H9 (cell line): ENCODE results near the gene TET2. TPM values are rescaled to one million over a fixed set of nuclear protein-coding genes. Genes with fewer than 3 reads are reported as not detected.

Experiments used
- DNase-seq: peaks from one replicate; pipeline ENCODE4 v3.0.0-alpha.2; 2017
- H2AFZ ChIP-seq: one replicate; pipeline ENCODE4 v1.6.1; 2013; ENCODE audit warnings: mild to moderate bottlenecking, low read length, control low read depth, moderate library complexity
- H2AK5ac ChIP-seq: 2 replicates; pipeline ENCODE4 v1.6.1; 2013; ENCODE audit warnings: low read length, control low read depth, mixed read lengths; ENCODE audit not compliant: insufficient read length
- H2BK120ac ChIP-seq: one replicate; pipeline ENCODE4 v1.6.1; 2013; ENCODE audit warnings: low read depth, mild to moderate bottlenecking, low read length, control low read depth, inconsistent platforms; ENCODE audit not compliant: poor library complexity, severe bottlenecking
- H2BK12ac ChIP-seq: 2 replicates; pipeline ENCODE4 v1.6.1; 2013; ENCODE audit warnings: low read length, control low read depth, mixed read lengths, low read depth; ENCODE audit not compliant: insufficient read length
- H2BK15ac ChIP-seq: 2 replicates; pipeline ENCODE4 v1.6.1; 2013; ENCODE audit warnings: low read depth, low read length, control low read depth
- H2BK20ac ChIP-seq: one replicate; pipeline ENCODE4 v1.6.1; 2013; ENCODE audit warnings: low read depth, mild to moderate bottlenecking, low read length, control low read depth, inconsistent platforms; ENCODE audit not compliant: poor library complexity, severe bottlenecking
- H2BK5ac ChIP-seq: 2 replicates; pipeline ENCODE4 v1.6.1; 2013; ENCODE audit warnings: low read length, control low read depth, mixed read lengths; ENCODE audit not compliant: insufficient read length
- H3K14ac ChIP-seq: 2 replicates; pipeline ENCODE4 v1.6.1; 2013; ENCODE audit warnings: low read length, control low read depth; ENCODE audit not compliant: insufficient read depth
- H3K18ac ChIP-seq: 2 replicates; pipeline ENCODE4 v1.6.1; 2013; ENCODE audit warnings: low read depth, mild to moderate bottlenecking, mixed read lengths, low read length, control low read depth; ENCODE audit not compliant: insufficient read length
- H3K23ac ChIP-seq: 2 replicates; pipeline ENCODE4 v1.6.1; 2013; ENCODE audit warnings: low read length, control low read depth, mixed read lengths, low read depth; ENCODE audit not compliant: insufficient read length
- H3K23me2 ChIP-seq: 2 replicates; pipeline ENCODE4 v1.6.1; 2013; ENCODE audit warnings: low read depth, mild to moderate bottlenecking, mixed read lengths, low read length, control low read depth; ENCODE audit not compliant: insufficient read length, poor library complexity, severe bottlenecking
- H3K27ac ChIP-seq: 2 replicates; pipeline ENCODE4 v1.5.1; 2013; ENCODE audit warnings: low read length, control low read depth, mixed read lengths, low read depth; ENCODE audit not compliant: insufficient read length
- H3K27me3 ChIP-seq: 2 replicates; pipeline ENCODE4 v1.6.1; 2013; ENCODE audit warnings: low read length, control low read depth, inconsistent platforms; ENCODE audit not compliant: insufficient read depth
- H3K4ac ChIP-seq: 2 replicates; pipeline ENCODE4 v1.6.1; 2013; ENCODE audit warnings: low read depth, mild to moderate bottlenecking, control low read depth, inconsistent platforms, low read length, moderate library complexity
- H3K4me1 ChIP-seq: 2 replicates; pipeline ENCODE4 v1.6.1; 2013; ENCODE audit warnings: low read length, control low read depth, inconsistent platforms; ENCODE audit not compliant: insufficient read depth
- H3K4me2 ChIP-seq: 2 replicates; pipeline ENCODE4 v1.6.1; 2013; ENCODE audit warnings: low read length, control low read depth, mixed read lengths; ENCODE audit not compliant: insufficient read length, insufficient read depth
- H3K56ac ChIP-seq: 2 replicates; pipeline ENCODE4 v1.6.1; 2013; ENCODE audit warnings: low read depth, mild to moderate bottlenecking, mixed read lengths, low read length, control low read depth; ENCODE audit not compliant: insufficient read length
- H3K79me1 ChIP-seq: 2 replicates; pipeline ENCODE4 v1.6.1; 2013; ENCODE audit warnings: low read depth, mild to moderate bottlenecking, moderate library complexity, low read length, control low read depth, inconsistent platforms; ENCODE audit not compliant: insufficient read depth, poor library complexity, severe bottlenecking
- H3K79me2 ChIP-seq: 2 replicates; pipeline ENCODE4 v1.6.1; 2013; ENCODE audit warnings: low read length, control low read depth, inconsistent platforms; ENCODE audit not compliant: insufficient read depth
- H3K9ac ChIP-seq: 2 replicates; pipeline ENCODE4 v1.6.1; 2013; ENCODE audit warnings: low read length, control low read depth, mixed read lengths; ENCODE audit not compliant: insufficient read length; ENCODE audit errors: extremely low read depth
- H3K9me3 ChIP-seq: one replicate; pipeline ENCODE4 v1.6.1; 2013; ENCODE audit warnings: low read depth, low read length, inconsistent platforms; ENCODE audit not compliant: control insufficient read depth
- H3T11ph ChIP-seq: one replicate; pipeline ENCODE4 v1.6.1; 2013; ENCODE audit warnings: mild to moderate bottlenecking, low read length, control low read depth, inconsistent platforms
- H4K20me1 ChIP-seq: one replicate; pipeline ENCODE4 v1.6.1; 2013; ENCODE audit not compliant: control insufficient read depth, insufficient read length, insufficient read depth
- H4K5ac ChIP-seq: 2 replicates; pipeline ENCODE4 v1.6.1; 2013; ENCODE audit warnings: low read depth, mild to moderate bottlenecking, mixed read lengths, low read length, control low read depth; ENCODE audit not compliant: insufficient read length
- H4K8ac ChIP-seq: replicated peaks from 2 replicates; pipeline ENCODE4 v1.6.1; 2013; ENCODE audit warnings: low read length, control low read depth, mixed read lengths, low read depth; ENCODE audit not compliant: insufficient read length
- H4K91ac ChIP-seq: 2 replicates; pipeline ENCODE4 v1.6.1; 2013; ENCODE audit warnings: low read depth, mild to moderate bottlenecking, moderate library complexity, mixed read lengths, low read length, control low read depth; ENCODE audit not compliant: insufficient read length
- H3K27ac Mint-ChIP-seq, 3 experiments: 2 replicates in 2 of 3; 3 replicates in 1 of 3; pipeline ENCODE4 v1.8.0; 2020 to 2021; ENCODE audit warnings: mixed read lengths in 3 of 3, mild to moderate bottlenecking in 1 of 3, moderate library complexity in 1 of 3
- H3K27me3 Mint-ChIP-seq: 2 replicates; pipeline ENCODE4 v1.8.0; 2021; ENCODE audit warnings: low read depth, mild to moderate bottlenecking, moderate library complexity, mixed read lengths
- H3K36me3 Mint-ChIP-seq, 3 experiments: 2 replicates in 2 of 3; 3 replicates in 1 of 3; pipeline ENCODE4 v1.8.0; 2020 to 2021; ENCODE audit warnings: low read depth in 3 of 3, mixed read lengths in 3 of 3; ENCODE audit not compliant: insufficient read depth in 1 of 3
- H3K4me1 Mint-ChIP-seq, 2 experiments: 2 replicates each; pipeline ENCODE4 v1.8.0; 2020; ENCODE audit warnings: mixed read lengths in 2 of 2
- H3K4me3 Mint-ChIP-seq, 2 experiments: 2 replicates in 1 of 2; 3 replicates in 1 of 2; pipeline ENCODE4 v1.8.0; 2020 to 2021; ENCODE audit warnings: mild to moderate bottlenecking in 2 of 2, mixed read lengths in 2 of 2, moderate library complexity in 1 of 2
- H3K9me3 Mint-ChIP-seq, 2 experiments: 2 replicates in 1 of 2; 3 replicates in 1 of 2; pipeline ENCODE4 v1.8.0; 2020; ENCODE audit warnings: mild to moderate bottlenecking in 2 of 2, mixed read lengths in 2 of 2, moderate library complexity in 1 of 2
- CTCF ChIP-seq: fragments of 200-600 bp; sonication (generic); conservative IDR thresholded peaks from 3 replicates; pipeline ENCODE4 v1.8.0; 2021; ENCODE audit warnings: antibody characterized with exemption, mild to moderate bottlenecking
- WGBS: extraction: QIAGEN DNeasy Blood & Tissue Kit; methylation state at CpG from one replicate; pipeline ENCODE4 v1.1.7; 2013; ENCODE audit warnings: missing lambda C conversion rate, low lambda C conversion rate, mixed read lengths; ENCODE audit not compliant: insufficient read length; ENCODE audit errors: extremely low coverage; 5-methylcytosine and 5-hydroxymethylcytosine counted together
- total RNA-seq: library from RNA; stranded (reverse); gene quantifications from 2 replicates; pipeline ENCODE4 v1.2.1, GENCODE V29; 2021

TET2 gene
- total RNA-seq, 1 experiment from 2014 or later = 3.1 TPM

- Mint-ChIP-seq H3K27ac (no peak overlapping the region), H3K4me3 (no peak overlapping the region), H3K36me3 (no peaks in the 10 kb centered on the region), H3K27me3 (peaks cover 15% of the 10 kb centered on the region), H3K9me3 (no peaks in the 10 kb centered on the region), H3K4me1 (peaks cover 5% of the 10 kb centered on the region in 2 experiments)
- no peak for DNase-seq
- H3K4me2 ChIP-seq = no peak overlapping the region
- WGBS = no CpG with 5 or more reads among the region's 2 CpGs
- no peaks in the 10 kb centered on the region for H3K4me1 ChIP-seq
- H3K56ac ChIP-seq = no peak overlapping the region
- no peaks in the 10 kb centered on the region for H3K27me3 ChIP-seq
- H3K9ac ChIP-seq = no peak overlapping the region
- no peak overlapping the region for H2BK20ac ChIP-seq
- H2BK5ac ChIP-seq = no peak overlapping the region
- no peak overlapping the region for H2BK15ac ChIP-seq
- no peak overlapping the region for H4K91ac ChIP-seq
- no peaks in the 10 kb centered on the region for H3K79me2 ChIP-seq
- H3K18ac ChIP-seq = no peak overlapping the region
- no peak overlapping the region for H3K23ac ChIP-seq
- no peaks in the 10 kb centered on the region for H4K20me1 ChIP-seq
- no peaks in the 10 kb centered on the region for H3K9me3 ChIP-seq
- no peak overlapping the region for H3K27ac ChIP-seq
- no peaks in the 10 kb centered on the region for H3K23me2 ChIP-seq
- no peak overlapping the region for H3K4ac ChIP-seq
- H3K14ac ChIP-seq = no peak overlapping the region
- no peak overlapping the region for H2BK120ac ChIP-seq
- no peak overlapping the region for H4K8ac ChIP-seq
- no peak overlapping the region for H3T11ph ChIP-seq
- no peak overlapping the region for H2AK5ac ChIP-seq
- H2AFZ ChIP-seq = no peak overlapping the region
- H4K5ac ChIP-seq = no peak overlapping the region
- no peak for TF ChIP-seq CTCF
- no peak overlapping the region for H2BK12ac ChIP-seq
- H3K79me1 ChIP-seq = no peaks in the 10 kb centered on the region
These were observed 19.6 kb upstream of the TET2 start for GRCh38 chr4:105127170-105127445.
